ENCODE results near the gene KPNA3.

DNA sequence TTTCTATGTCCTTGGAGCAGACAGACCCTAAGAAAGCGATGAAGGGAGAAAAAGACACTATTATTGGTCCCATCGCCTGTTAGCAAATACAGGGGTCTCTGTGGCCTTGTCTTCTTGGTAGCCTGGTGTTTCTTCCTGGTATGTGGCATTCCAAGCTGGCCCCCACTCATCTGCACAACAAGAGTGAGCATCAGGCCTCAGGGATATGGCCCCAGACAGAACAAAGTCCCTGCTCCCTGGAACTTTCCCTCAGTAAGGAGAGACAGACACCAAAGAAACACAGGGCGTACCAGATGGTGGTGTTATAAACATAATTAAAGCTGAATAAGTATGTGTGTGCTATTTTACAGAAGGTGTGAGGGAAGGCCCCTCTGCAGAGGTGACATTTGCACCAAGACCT is 48.2 kb upstream of the KPNA3 start:
- no peak for TF ChIP-seq EZH2phosphoT487 (IDR thresholded peaks at IDR 0.05; ENCODE audit: borderline replicate concordance)
- TF ChIP-seq, protein P1, sequence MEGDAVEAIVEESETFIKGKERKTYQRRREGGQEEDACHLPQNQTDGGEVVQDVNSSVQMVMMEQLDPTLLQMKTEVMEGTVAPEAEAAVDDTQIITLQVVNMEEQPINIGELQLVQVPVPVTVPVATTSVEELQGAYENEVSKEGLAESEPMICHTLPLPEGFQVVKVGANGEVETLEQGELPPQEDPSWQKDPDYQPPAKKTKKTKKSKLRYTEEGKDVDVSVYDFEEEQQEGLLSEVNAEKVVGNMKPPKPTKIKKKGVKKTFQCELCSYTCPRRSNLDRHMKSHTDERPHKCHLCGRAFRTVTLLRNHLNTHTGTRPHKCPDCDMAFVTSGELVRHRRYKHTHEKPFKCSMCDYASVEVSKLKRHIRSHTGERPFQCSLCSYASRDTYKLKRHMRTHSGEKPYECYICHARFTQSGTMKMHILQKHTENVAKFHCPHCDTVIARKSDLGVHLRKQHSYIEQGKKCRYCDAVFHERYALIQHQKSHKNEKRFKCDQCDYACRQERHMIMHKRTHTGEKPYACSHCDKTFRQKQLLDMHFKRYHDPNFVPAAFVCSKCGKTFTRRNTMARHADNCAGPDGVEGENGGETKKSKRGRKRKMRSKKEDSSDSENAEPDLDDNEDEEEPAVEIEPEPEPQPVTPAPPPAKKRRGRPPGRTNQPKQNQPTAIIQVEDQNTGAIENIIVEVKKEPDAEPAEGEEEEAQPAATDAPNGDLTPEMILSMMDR (conservative IDR thresholded peaks at IDR 0.05; ENCODE audit: low read length), result no peak

Data from Loucy (cell line).